Epithelial cell of proximal tubule (primary cell): ENCODE data around the gene MT1G. TPM values are rescaled to one million over a fixed set of nuclear protein-coding genes. Genes with fewer than 3 reads are reported as not detected.

Experiments used
- DNase-seq: peaks from one replicate; pipeline ENCODE4 v3.0.0-alpha.2; 2011; ENCODE audit warnings: low read depth
- H3K4me3 ChIP-seq: 2 replicates; pipeline ENCODE4 v1.5.1; 2011; ENCODE audit warnings: low read depth, mild to moderate bottlenecking, low read length
- total RNA-seq: library from RNA; depleted of rRNA; stranded (reverse); fragments of >200 nt; gene quantifications from 2 replicates; pipeline ENCODE4 v1.2.3, GENCODE V29; 2015
- TF ChIP-seq, protein P1 (sequence below): conservative IDR thresholded peaks from 2 replicates; pipeline ENCODE4 v1.5.1; 2012; ENCODE audit warnings: low read depth, mild to moderate bottlenecking, low read length

The MT1G gene
- total RNA-seq, 1 donor from 2014 or later, result 1,970 TPM

DNA sequence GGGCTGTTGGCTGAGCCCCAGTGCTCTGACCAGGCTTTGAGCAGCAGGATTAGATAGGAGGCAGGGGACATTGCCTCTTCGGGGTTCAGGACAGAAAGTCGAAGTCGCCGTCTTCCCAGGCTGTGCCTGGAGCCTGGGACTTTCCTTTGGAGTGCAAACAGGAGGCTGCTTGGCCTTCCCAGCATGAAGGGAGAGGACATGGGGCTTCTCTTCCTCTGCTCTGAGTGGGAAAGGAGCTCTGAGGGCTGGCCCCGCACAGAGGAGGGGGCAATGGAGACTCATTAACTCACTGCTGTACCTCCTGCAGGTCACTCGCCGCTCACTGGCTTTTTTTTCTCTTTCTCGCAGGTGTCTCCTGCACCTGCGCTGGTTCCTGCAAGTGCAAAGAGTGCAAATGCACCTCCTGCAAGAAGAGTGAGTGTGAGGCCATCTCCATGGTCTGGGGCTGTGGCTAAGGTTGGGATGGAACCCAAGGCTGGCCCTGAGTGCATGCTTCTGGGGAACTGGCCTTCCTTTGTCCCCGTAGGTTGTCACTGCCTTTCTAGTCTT is 9.5 kb downstream of the MT1G start:
- no peak for DNase-seq
- H3K4me3 ChIP-seq, result peak overlapping the region; percentile 61
- TF ChIP-seq, protein P1, sequence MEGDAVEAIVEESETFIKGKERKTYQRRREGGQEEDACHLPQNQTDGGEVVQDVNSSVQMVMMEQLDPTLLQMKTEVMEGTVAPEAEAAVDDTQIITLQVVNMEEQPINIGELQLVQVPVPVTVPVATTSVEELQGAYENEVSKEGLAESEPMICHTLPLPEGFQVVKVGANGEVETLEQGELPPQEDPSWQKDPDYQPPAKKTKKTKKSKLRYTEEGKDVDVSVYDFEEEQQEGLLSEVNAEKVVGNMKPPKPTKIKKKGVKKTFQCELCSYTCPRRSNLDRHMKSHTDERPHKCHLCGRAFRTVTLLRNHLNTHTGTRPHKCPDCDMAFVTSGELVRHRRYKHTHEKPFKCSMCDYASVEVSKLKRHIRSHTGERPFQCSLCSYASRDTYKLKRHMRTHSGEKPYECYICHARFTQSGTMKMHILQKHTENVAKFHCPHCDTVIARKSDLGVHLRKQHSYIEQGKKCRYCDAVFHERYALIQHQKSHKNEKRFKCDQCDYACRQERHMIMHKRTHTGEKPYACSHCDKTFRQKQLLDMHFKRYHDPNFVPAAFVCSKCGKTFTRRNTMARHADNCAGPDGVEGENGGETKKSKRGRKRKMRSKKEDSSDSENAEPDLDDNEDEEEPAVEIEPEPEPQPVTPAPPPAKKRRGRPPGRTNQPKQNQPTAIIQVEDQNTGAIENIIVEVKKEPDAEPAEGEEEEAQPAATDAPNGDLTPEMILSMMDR, result no peak

DNA sequence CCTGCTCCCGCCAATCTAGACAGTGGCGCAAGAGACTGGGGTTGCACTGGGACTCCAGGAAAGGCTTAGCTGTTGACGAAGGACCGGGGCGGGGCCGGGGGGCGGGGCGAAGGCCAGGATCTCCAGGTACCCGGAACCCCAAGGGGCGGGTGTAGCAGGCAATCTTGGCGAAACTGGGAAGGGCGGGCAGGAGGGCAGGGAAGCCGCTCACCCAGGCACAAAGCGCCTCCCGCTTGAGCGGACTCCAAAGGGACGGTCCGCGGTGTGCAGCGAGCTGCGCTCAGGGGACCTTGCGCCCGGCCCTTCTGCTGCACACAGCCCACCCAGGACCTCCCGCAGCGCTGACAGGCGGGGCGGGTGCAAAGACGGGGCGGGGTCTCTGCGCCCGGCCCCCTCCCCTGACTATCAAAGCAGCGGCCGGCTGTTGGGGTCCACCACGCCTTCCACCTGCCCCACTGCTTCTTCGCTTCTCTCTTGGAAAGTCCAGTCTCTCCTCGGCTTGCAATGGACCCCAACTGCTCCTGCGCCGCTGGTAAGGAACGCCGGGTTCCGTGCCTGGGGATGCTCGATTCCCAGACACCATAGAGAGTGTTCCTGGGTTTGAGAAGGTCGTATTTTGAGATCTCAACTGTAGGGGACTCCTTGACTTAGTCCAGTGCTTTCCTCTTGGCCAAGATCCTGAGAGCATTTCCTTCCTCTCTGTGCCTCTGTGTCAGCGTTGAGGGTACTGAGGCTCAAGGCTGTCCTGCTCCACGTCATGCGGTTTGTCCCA is 10.1 kb downstream of the MT1G start, which contains the start of gene MT1F:
Gene MT1F, plus strand, starts transcription at position 405 of the 772 bp plus-strand sequence. Its CDS starts 100 bp downstream, at position 505.
- H3K4me3 ChIP-seq, result peak within 1 kb of the TSS; percentile 61
- TF ChIP-seq, protein P1, result no peak
- DNase-seq, result no peak

DNA sequence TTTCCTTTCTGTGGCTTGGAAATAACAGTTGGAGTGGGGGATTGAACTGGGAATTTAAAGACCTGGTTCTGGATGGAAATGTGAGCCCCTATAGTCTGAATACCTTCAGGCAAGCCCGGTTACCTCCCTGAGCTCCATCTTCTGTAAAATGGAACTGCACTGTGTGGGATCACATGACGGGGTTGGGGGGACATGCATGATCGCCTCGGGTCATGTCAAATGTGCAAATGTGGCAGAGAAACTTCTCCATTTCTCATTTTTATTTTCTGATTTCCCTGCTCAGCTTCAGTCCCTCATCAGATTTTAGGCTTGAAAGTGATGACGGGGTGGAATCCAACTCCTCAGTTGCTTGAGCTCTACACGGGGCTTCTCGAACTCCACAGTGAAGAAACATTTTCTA is 14.6 kb downstream of the MT1G start:
- TF ChIP-seq, protein P1, result no peak
- no peak overlapping the region for H3K4me3 ChIP-seq
- no peak for DNase-seq

DNA sequence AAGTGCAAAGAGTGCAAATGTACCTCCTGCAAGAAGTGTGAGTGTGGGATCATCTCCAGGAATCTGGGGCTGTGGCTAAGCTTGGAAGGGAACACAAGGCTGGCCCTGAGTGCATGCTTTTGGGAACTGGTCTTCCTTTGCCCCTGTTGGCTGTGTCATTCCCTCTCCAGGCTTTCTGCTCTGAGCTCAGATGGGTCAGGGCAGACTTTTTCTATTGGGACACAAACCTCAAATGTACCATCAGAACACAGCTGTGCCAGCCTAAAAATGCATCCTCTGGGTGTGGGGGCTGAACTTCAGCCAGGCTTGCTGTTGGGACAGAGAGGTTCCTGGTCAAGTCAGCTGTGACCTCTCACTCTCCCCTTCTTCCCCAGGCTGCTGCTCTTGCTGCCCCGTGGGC is 15.3 kb downstream of the MT1G start:
- TF ChIP-seq, protein P1, result no peak
- DNase-seq, result no peak
- no peak overlapping the region for H3K4me3 ChIP-seq

DNA sequence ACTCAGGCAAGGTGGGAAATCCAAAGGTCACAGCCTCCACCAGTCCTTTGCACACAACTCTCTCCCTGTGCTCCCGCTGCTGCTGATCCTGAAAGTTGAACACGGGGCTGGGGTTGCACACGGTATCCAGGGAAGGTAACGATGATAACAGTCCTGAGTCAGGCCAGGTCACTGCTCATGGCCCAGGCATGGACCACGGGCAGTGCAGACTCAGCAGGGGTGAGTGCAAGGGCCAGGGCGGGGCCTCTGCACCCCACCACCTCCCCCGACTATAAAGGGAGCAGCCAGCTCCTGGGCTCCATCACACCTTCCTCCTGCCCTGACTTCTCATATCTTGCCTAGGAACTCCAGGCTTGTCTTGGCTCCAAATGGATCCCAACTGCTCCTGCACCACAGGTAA is 16.3 kb downstream of the MT1G start, which contains the start of gene MT1B:
Gene MT1B, plus strand, starts transcription at position 301 of the 400 bp plus-strand sequence. Its CDS starts 68 bp downstream, at position 369.
- H3K4me3 ChIP-seq, result no peak within 1 kb of the TSS
- TF ChIP-seq, protein P1, result no peak
- no peak for DNase-seq

DNA sequence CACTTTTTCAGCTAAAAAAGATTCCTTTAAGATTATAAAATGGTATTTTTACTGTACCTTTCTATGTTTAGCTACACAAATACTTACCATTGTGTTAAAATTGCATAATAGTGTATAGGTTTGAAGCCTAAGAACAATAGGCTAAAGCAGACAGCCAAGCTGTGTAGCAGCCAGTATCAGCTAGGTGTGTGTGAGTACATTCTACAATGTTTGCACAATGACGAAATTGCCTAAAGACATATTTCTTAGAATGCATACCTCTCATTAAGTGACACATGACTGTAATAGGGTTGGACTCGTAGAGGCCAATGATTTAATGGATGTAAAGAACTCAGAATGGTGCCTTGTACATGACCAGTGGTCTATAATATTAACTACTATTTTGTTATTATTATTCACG is 18.0 kb downstream of the MT1G start:
- no peak overlapping the region for H3K4me3 ChIP-seq
- TF ChIP-seq, protein P1, result no peak
- no peak for DNase-seq
